GM19467 (cell line): ENCODE results near the gene MYH11.
"Not testable (repeated sequence)": the region's sequence is repeated elsewhere in the genome, so short reads cannot be mapped to it uniquely, and the experiment has no call there.

Source experiments
- ATAC-seq: cut with Tn5 transposase; IDR thresholded peaks from one replicate; pipeline ENCODE4 v1.9.1; 2021; ENCODE audit warnings: mild to moderate bottlenecking, moderate library complexity; ENCODE audit not compliant: unreplicated experiment

The MYH11 gene

DNA sequence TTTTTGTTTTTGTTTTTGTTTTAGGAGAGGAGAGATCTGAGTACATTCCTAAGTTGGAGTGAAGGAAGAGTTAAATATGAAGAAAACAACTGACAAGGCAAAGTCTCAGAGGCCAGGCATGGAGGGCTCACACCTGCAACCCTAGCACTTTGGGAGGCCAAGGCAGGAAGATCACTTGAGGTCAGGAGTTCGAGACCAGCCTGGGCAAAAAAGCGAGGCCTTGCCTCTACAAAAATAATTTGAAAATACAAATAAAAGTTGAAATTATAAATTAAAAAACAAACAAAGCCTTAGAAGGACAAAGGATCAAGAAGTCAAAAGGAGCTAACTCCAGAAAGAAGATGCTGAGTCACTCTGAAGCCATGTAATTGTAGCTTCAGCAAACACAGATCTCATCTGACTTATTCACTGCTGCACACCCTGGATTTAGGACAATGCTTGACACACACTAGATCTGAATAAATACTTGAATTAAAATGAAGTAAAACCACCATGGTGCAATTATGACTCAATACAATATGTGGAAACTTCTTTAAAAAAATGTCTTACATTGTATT lies 22.5 kb upstream of the MYH11 start:
- ATAC-seq = no peak

DNA sequence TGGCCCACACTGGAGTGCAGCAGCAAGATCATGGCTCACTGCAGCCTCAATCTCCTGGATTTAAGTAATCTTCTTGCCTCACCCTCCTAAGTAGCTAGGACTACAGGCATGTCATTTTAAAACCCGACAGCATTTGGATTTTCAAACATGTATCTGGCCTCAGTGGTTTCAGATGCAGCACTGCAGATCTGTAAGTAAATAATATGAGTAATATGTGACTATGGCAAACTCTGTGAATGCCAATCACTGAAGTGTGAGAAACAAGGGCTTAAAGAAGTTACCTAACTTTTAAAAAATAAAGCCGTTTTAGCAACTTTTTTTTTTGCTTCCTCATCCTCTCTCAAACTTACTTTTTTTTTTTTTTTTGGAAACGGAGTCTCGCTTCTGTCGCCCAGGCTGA lies 19.7 kb upstream of the MYH11 start:
- ATAC-seq = no peak

DNA sequence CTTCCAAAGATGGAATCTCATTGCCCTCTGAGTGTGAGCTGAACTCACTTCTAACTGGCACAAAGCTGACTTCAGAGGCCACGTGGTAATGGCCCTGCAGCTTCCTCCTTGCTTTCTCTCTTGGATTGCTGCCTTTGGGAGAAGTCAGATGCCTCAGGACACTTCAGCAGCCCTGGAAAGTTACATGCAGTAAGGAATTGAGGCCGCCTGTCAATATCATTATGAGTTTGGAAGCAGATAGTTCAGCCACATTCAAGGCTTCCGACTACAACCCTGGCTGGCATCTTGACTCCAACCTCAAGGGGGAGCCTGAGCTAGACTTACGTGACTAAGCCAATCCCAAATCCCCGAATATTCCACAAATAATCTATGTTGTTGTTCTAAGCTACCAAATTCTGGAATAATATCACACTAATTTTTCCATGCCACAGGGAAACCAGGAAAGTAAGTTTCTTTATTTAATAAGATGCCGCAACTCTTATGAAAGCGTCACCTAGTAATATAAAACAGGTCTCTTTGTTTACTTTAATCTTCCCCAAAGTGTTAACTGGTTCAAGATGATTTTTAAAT lies 18.0 kb upstream of the MYH11 start:
- ATAC-seq = no peak

DNA sequence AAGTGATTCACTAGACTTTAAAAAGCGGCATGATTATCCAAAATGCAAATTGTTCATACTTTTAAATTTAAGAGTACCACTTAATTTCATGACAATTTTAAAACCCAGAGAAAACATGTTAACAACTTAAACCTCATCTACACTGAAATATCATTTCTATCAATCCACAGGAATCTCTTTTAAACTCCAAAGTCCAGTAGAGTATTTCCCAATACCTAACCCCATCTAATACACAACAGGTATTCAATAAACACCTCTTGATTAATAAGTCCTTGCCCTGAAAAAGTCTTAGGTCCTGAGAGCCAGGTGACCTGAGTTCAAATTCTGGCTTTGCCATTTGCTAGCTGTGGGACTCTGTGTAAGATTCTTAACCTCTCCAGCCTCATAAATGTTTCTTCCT lies 16.9 kb upstream of the MYH11 start:
- no peak for ATAC-seq

DNA sequence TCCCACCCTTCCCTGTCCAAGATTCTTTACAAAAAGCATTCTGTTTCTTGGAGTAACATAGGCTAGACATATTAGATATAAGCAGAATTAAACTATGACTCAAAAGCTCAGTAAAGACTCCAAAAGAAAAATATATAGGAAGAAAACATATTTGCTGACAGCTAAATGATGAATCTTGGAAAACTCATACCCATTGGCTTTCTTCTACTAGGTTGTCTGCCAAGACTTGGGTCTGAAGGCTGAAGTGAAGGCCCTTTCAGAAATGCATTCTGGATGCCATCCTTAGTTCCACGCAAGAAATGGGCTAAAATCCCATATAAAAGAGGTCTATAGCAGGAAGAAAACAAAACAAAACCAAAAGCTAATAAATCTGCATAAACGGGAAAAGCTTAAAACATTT lies 16.5 kb upstream of the MYH11 start:
- ATAC-seq = no peak

DNA sequence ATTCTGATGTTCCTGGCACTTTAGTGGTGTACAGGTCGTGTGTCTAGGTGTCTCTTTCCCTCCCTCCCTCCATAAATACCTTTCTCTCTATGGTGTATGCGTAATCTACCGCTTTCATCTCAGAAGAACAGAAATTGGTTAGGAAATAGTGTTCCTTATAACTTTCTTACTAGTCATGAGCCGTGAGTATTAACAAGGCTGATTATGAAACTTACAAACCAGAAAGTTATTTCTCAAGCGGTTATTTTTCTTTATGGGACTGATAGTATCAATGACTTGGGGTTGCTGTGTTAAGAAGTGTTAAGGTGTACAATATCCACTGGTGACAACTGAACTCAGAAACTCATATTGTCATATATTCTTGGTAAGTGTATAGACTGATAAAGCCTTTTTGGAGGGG lies 13.2 kb upstream of the MYH11 start:
- no peak for ATAC-seq

DNA sequence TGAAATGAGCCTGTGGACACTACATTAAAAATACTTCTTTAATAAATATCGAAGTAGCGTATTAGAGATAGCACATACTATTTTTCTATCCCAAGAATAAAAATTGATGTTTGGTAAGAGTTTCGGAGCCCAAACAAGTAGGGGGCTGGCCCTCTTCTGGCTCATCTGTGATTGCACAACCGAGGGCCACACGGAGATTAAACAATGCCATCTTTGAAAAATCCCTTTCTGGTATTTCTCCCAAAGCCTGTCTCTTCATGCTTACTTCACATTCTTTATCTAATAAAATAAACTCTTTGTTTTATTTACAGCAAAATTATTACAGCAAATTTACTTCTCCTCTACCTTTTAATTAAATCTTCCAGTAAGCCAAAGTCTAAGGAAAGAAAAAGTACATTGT lies 9.6 kb upstream of the MYH11 start:
- ATAC-seq = no peak

DNA sequence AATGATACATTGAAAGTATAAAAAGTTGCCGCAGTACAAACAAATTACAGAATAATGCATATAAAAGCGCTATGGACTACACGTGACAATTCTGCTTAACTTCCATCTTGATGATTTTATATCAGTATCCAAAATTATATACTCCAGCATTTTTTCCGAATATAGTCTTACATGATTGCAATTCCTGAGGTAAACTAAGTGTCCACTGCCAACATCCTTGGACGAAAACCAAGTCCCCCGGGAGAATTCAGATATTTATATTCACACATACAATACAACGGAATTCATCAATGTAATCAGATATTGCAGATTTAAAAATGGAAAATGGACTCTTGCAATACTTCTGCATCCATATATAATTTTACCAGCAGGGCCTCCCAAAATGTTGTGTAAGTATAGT lies 8.9 kb upstream of the MYH11 start:
- ATAC-seq = no peak

DNA sequence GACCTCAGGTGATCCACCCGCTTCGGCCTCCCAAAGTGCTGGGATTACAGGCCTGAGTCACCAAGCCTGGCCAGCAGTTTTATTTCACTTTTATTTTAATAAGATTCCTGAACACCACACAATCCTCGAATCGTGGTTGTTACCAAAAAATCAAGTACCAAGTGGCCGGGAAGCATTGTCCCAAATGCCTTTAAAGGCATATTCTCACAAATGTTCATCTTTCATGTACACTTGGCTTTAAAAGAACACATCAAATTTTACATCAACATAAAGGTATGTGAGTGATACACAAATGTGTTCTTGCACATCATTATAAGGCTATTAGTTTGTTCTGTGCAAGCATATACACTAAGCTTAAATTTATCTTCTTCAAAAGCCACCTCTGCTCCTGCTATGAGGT lies 8.1 kb upstream of the MYH11 start:
- ATAC-seq = no peak

DNA sequence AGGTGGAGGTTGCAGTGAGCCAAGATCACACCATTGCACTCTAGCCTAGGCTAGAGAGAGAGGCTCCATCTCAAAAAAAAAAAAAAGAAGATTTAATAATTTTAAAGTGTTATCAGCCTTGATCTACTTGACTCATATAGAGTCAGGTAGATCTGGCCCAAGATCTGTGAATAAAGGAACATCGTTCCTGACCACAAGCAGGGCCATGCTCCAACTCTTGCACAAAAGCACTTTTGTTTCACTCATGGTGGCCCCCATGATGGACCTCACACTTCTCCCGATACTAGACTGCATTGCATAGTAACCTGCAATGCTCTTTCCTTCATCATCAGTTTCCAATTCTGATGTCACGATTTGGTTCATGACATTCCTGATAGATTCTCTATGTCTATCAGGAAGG lies 5.2 kb upstream of the MYH11 start:
- ATAC-seq = no peak

DNA sequence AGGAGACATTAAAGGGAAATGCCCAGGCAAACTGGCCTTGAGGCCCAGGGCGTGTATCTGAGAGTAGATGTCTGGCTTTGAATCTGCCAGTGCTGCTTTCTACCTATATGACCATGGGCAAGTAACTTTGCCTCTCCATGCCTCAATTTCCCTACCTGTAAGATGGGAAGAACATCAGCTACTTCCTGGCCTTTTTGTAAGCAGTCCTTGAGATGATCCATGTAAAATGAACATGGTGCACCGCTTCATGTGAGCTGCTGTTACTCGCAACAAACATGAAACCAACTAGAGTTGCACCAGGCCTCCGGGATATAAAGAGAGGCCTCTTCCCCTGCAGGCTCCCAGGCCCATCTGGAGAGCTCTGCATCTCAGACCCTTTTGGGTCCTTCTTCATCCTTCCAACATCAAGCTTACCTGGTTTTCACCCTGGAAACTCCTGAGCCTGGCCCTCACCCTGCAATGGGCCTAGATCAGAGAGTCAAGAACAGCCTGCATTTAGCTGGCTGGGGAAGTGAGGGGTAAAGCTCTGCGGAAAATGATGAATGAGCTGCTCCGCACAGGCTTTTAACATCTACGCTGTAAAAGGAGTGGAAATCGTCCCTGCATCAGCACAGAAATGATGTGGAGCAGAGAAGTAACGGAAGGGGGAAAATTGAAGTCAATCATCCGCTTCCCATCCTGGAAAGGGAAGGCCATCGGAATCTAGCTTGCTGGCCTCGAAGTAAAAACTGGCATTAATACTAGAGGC lies 2.3 kb upstream of the MYH11 start:
- no peak for ATAC-seq

DNA sequence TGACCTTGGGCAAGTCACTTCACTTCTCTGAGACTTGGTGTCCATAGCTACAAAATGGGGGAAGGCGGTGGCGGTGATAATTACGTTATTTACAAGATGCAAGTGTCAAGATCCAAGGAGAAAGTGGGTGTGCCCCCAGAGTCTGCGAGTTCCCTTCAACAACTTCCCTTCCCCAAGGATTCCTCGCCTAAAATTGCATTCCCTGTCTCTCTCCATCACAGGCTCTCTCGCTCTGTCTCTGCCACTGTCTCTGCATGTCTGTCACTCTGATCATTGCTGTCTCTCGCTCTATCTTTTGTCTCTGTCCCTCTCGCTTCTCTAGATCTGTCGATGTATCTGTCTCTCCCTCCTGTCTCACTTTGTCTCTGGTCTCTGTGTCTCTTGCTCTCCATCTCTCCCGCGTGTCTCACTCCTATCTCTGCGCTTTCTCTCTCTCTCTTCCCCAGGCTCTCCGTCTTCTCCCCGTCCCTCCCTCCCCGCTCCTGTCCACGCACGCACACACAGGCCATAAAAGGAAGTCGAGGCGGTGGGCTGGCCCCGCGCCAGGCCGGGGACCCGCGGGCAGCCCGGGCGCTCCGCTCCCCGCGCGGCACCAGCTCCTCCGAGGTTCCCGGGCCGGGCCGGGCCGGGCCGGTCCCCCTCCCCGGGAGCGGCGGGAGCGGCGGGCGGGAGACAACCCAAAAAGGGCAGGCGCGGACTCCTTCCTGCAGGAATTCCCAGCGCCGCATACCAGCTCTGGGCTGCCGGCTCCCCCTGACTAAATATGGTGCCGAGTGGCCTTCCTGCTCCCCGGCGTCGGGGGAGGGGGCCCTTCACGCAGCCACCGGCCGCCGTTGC lies 1.1 kb upstream of the MYH11 start:
- no peak for ATAC-seq

DNA sequence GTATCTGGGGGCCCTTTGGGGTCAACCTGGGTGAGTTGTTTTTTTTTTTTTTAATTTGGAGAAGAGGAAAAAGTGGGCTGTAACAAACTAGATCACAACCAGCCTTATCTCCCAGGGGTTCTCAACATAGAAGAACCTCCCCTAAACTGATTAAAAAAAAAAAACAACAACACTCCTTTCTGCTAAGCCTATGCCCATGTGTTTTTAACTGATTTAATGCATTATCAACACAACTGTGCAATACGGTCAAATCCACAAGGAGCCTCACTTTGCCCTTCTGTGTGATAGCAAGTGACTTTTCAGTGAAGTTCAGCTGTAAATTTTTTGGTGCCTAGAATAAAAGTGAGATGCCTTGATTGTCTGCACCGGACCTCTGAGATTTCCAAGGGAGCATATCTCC lies 646 bp downstream of the MYH11 start:
- peak; percentile 12 for ATAC-seq

DNA sequence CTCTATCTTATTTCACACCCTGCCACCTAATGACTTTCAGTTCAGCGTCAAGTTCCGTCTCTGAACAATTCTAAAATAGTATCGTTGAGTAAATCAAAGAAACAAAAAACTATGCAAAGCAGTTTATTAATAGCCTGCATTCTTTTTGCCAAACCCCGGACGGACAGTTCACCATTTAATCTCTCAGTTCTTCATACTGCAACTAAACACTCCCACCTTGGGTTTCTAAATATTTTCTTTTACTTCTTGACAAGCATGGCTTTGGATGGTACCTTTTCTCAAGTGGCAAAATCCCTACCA lies 1.2 kb downstream of the MYH11 start:
- peak; percentile 61 for ATAC-seq

DNA sequence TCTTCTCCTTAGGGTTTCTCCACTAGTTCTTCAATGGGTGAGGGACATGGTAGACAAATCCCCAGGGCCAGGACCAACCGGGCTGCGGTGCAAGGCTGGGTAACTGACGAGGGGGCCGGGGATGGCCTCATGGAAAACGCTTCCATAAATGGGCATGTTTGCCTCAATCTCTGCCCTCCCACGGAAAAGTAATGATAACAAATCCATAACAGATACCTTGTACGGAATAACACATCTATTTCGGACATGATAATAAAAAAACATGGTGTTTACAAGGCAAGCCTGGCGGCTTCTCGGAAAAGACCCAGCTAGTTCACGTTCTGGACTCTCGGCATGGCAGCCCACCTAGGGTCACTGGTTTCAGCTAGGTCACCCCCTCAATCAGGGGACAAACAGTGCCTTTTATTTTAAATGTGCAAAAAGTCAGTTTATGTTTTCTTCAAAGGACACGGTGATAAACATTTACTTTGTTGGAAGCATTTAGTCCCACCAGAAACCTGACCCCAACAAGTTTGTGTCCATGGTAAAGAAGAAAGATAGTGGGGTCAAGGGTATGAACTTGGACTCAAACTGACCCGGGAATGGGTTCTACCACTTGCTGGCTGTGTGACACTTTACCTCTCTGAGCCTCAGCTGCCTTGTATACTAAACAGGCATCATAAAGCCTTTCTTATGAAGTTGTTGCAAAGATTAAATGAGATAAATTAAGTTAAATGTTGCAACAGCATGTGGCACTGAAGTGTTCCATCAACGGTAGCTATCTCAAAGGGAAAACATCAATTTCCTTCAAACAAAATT lies 1.7 kb downstream of the MYH11 start:
- ATAC-seq = peak; percentile 2

DNA sequence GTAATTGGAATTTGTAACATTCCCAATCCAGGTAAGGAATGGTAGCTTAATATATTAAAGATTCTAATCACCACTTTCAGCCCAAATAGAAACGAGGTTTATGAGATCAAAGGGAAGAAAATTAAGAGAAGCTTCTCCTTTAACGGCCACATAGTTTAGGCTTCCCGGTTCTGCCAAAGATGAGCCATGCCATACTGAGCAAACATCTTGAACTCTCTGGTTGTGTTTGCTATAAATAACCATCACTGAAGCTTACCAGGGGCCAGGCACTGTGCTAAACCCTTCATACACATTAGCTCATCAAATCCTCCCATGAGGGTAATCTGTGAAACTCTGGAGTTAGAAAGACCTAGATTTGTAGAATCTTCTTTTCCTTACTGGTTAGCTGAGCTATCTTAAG lies 2.8 kb downstream of the MYH11 start:
- ATAC-seq = no peak

DNA sequence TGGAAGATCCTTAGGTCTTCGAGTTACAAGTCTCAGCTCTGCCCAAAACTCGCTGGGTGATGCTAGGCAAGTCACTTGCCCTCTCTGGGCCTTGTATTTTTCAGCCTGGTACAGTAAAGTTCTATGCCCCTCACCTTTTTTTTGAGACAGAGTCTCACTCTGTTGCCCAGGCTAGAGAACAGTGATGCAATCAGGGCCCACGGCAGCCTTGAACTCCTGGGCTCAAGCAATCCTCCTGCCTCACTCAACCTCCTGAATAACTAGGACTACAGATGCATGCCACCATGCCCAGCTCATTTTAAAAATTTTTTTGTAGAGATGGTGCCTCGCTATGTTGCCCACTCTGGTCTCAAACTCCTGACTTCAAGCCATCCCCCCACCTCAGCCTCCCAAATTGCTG lies 3.8 kb downstream of the MYH11 start:
- no peak for ATAC-seq

DNA sequence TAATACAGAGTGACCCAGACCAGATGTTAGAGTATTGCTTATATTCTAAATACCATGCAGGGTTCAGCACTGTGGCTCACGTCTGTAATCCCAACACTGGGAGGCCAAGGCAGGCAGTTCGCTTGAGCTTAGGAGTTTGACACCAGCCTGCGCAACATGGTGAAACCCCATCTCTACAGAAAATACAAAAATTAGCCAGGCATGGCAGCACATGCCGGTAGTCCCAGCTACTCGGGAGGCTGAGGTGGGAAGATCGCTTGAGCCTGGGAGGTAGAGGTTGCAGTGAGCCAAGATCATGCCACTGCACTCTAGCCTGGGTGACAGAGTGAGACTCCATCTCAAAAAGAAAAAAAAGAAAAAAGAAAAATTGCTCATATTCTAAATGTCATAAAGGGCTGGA lies 6.3 kb downstream of the MYH11 start:
- not testable (repeated sequence) for ATAC-seq

DNA sequence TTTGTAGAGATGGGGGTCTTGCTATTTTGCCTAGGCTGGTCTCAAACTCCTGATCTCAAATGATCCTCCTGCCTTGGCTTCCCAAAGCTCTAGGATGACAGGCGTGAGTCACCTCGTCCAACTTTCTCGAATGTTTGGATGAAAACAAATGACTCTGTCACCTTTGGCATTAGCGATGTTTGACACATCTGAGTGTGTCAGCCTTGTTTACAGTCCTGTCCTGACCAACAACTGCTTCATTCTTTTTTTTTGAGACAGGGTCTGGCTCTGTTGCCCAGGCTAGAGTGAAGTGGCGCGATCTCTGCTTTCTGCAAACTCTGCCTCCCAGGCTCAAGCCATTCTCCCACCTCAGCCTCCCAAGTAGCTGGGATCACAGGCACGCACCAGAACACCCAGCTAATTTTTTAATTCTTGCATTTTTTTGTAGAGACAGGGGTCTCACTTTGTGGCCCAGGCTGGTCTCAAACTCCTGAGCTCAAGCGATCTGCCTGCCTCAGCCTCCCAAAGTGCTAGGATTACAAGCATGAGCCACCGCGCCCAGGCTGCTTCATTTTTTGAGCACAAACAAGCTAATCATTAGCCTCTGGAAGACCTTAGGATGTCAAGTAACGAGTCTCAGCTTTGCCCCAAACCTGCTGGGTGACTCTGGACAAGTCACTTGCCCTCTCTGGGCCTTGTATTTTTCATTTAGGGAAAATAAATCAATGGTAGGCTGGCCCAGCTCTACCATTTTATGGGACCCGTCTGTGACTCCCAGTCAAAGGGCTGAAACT lies 7.4 kb downstream of the MYH11 start:
- ATAC-seq = no peak

DNA sequence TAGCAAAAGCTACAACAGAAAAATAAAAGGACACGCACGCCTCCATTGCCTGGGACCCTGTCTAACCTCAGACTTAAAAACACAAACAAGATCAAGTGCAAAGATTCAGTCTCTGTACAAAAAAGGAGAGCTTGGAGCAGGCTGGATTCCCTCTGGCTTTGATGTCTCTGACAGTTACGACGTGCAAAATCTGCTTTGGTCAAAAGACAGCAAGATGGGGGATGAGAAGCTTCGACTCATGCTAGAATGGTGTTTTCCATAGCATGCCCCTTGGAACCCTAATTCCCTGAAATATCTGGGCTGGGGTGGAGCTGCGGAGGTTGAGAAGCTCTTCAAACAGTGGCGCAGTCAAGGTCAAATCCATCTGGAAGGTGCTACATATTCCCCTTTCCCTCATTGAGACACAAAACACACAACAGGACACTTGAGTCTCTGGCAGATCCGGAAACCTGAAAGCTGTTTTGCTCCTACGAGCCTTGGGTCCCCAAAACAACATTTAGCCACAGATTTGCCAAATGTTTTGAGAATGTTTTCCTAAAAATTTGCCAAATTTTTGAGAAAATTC lies 9.1 kb downstream of the MYH11 start:
- no peak for ATAC-seq
